Panc1 (cell line): ENCODE results near the gene RPH3AL. TPM values are rescaled to one million over a fixed set of nuclear protein-coding genes. Genes with fewer than 3 reads are reported as not detected.

ENCODE experiments used
- ATAC-seq: fragments of 200-7000 bp; cut with Tn5 transposase; 2 replicates; pipeline ENCODE4 v1.9.1; 2020; ENCODE audit warnings: mild to moderate bottlenecking, moderate library complexity
- BruUV-seq: library from RNA; stranded (reverse); fragments of 400-500 nt; replicated peaks from 2 replicates; lab custom pipeline; 2021; lab: Mats Ljungman, UMichigan
- CTCF ChIA-PET: fragments of 300-600 bp; sonication (Branson Sonifier 250); formaldehyde crosslinking; loops from one replicate; lab custom pipeline; 2022; ENCODE audit warnings: antibody characterized with exemption; lab: Charles Lee
- POLR2A ChIA-PET: fragments of 300-600 bp; sonication (Branson Sonifier 250); formaldehyde crosslinking; loops from one replicate; lab custom pipeline; 2022; ENCODE audit warnings: antibody characterized with exemption; lab: Charles Lee
- DNase-seq: peaks from one replicate; pipeline ENCODE4 v3.0.0-alpha.2; 2010; ENCODE audit warnings: low read depth, low spot score
- H3K27ac ChIP-seq: 2 replicates; pipeline ENCODE4 v1.5.1; 2011; ENCODE audit warnings: mild to moderate bottlenecking, low read length, inconsistent platforms
- H3K27me3 ChIP-seq: fragments of 200-500 bp; sonication (Bioruptor generic); 2 replicates; pipeline ENCODE4 v1.6.0; 2014; ENCODE audit warnings: low read length, inconsistent platforms; ENCODE audit not compliant: control insufficient read depth, insufficient read depth
- H3K36me3 ChIP-seq: fragments of 200-500 bp; sonication (Bioruptor generic); 2 replicates; pipeline ENCODE4 v1.5.1; 2014; ENCODE audit warnings: inconsistent platforms, mild to moderate bottlenecking, low read length, moderate library complexity; ENCODE audit not compliant: control insufficient read depth, insufficient read depth
- H3K4me1 ChIP-seq: 2 replicates; pipeline ENCODE4 v1.5.1; 2011; ENCODE audit warnings: inconsistent platforms, mild to moderate bottlenecking, low read length, moderate library complexity; ENCODE audit not compliant: control insufficient read depth, insufficient read depth
- H3K4me3 ChIP-seq, 2 experiments: 2 replicates each; pipeline ENCODE4 v1.5.1; 2011 to 2012; ENCODE audit warnings: low read depth in 2 of 2, low read length in 2 of 2, mild to moderate bottlenecking in 2 of 2, inconsistent platforms in 1 of 2, moderate library complexity in 1 of 2
- H3K9me3 ChIP-seq: fragments of 200-500 bp; sonication (Bioruptor generic); 2 replicates; pipeline ENCODE4 v1.5.1; 2014; ENCODE audit warnings: low read depth, mild to moderate bottlenecking, inconsistent platforms, low read length, moderate library complexity; ENCODE audit not compliant: control insufficient read depth, insufficient read depth
- CTCF ChIP-seq: fragments of 450-650 bp; IDR thresholded peaks from 2 replicates; pipeline ENCODE4 v1.5.1; 2017; ENCODE audit warnings: mild to moderate bottlenecking
- POLR2AphosphoS5 ChIP-seq: IDR thresholded peaks from 2 replicates; pipeline ENCODE4 v1.6.1; 2012; ENCODE audit warnings: mild to moderate bottlenecking, low read depth, low read length, moderate library complexity
- REST ChIP-seq, 2 experiments: IDR thresholded peaks; 2 replicates each; pipeline ENCODE4 v1.6.1; 2011 to 2012; ENCODE audit warnings: low read depth in 2 of 2, control low read depth in 1 of 2, low read length in 1 of 2, mild to moderate bottlenecking in 1 of 2, moderate library complexity in 1 of 2; ENCODE audit not compliant: insufficient read depth in 1 of 2
- SIN3A ChIP-seq: IDR thresholded peaks from 2 replicates; pipeline ENCODE4 v1.6.1; 2012; ENCODE audit warnings: low read depth, mild to moderate bottlenecking, low read length, moderate library complexity, borderline replicate concordance; ENCODE audit not compliant: insufficient read depth
- TCF7L2 ChIP-seq: IDR thresholded peaks from 2 replicates; pipeline ENCODE4 v1.6.1; 2011; ENCODE audit warnings: mild to moderate bottlenecking, low read depth, low read length, inconsistent platforms
- in situ Hi-C: cut with HindIII; loops from 2 replicates; pipeline ENCODE4 v1.10.0; 2016; ENCODE audit warnings: low sequenced_read_pairs, low pct_unique_long_range_greater_than_20kb
- intact Hi-C: fragments of 100-400 bp; cut with micrococcal nuclease; formaldehyde crosslinking; loops from one replicate; pipeline ENCODE4 v1.10.0; 2022; ENCODE audit not compliant: unreplicated experiment
- total RNA-seq: library from RNA; stranded (reverse); gene quantifications from one replicate; pipeline ENCODE4 v1.2.1, GENCODE V29; 2021; ENCODE audit not compliant: unreplicated experiment

RPH3AL gene
- total RNA-seq, 1 experiment from 2014 or later, result 2.2 TPM

GRCh38 chr17:321386-321941 is 31.1 kb downstream of the RPH3AL start:
- no TSS peak for BruUV-seq
- H3K4me3 ChIP-seq, result no peak overlapping the region
- intact Hi-C loops, result no loop called here
- H3K36me3 ChIP-seq, result no peaks in the 10 kb centered on the region
- no peaks in the 10 kb centered on the region for H3K4me1 ChIP-seq
- in situ Hi-C loops, result no loop called here
- TF ChIP-seq REST (IDR thresholded peaks at IDR 0.05; ENCODE audit: insufficient read depth in 1 of 2, low read depth in 2 of 2, low read length in 1 of 2), result no peak
- no peak for TF ChIP-seq TCF7L2
- no peak for TF ChIP-seq CTCF
- TF ChIP-seq SIN3A, result no peak
- TF ChIP-seq POLR2AphosphoS5, result no peak
- CTCF ChIA-PET, result no interaction called here
- H3K27ac ChIP-seq, result no peak overlapping the region
- no peak for DNase-seq
- no peaks in the 10 kb centered on the region for H3K27me3 ChIP-seq
- POLR2A ChIA-PET, result no interaction called here
- no peak for ATAC-seq
- H3K9me3 ChIP-seq, result no peaks in the 10 kb centered on the region

- H3K27ac ChIP-seq, result no peak overlapping the region
- intact Hi-C loops (no loop called here), in situ Hi-C loops (no loop called here)
- DNase-seq, result no peak
- no peaks in the 10 kb centered on the region for H3K36me3 ChIP-seq
- no peak overlapping the region for H3K4me3 ChIP-seq
- no peak for ATAC-seq
- no peaks in the 10 kb centered on the region for H3K4me1 ChIP-seq
- H3K9me3 ChIP-seq, result no peaks in the 10 kb centered on the region
- ChIA-PET CTCF (no interaction called here), POLR2A (no interaction called here)
- no TSS peak for BruUV-seq
- TF ChIP-seq CTCF, result no peak
- no peak for TF ChIP-seq POLR2AphosphoS5
- TF ChIP-seq REST (IDR thresholded peaks at IDR 0.05; ENCODE audit: insufficient read depth in 1 of 2, low read depth in 2 of 2, low read length in 1 of 2), result no peak
- TF ChIP-seq SIN3A, result no peak
- TF ChIP-seq TCF7L2, result no peak
- H3K27me3 ChIP-seq, result no peaks in the 10 kb centered on the region
Observed at GRCh38 chr17:320809-321385, 31.7 kb downstream of the RPH3AL start.
